Measurements from ENCODE around the gene ZNF521. TPM values are rescaled to one million over a fixed set of nuclear protein-coding genes. Genes with fewer than 3 reads are reported as not detected.

ZNF521 gene
- total RNA-seq, 4 donors from 2014 or later: 4.7 to 15.4 (median 7.7) TPM

DNA sequence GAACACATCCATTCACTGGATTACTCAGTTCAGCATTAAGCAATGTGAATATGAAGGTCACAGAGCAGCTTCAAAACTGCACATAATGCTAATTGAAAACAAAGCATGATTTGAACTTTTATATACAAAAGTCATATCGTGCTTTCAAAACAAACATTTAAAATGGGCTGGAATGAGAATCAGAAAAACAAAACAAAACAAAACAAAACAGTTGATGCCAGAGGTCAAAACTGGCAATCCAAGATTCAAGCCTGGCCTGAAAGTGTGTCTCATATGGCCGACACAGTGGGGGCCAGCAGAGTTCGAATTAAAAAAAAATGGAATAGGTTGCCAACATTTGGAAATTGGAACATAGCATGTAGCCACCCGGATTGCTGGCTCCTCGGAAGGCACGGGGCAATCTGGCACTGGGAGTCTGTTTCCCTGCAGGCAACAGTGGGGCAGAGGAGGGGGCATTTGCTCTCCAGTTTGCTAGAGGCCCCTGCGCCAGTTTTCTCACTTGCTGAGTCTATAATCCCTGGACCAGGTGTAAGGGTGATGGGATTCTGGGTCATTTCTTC is 294.4 kb downstream of the ZNF521 start:
- DNase-seq (ENCODE audit: low spot score in 2 of 2): no peak
- WGBS, 2 donors: 58 to 61% methylated on average over 7 of the region's 7 CpGs
- TF ChIP-seq, protein P1, sequence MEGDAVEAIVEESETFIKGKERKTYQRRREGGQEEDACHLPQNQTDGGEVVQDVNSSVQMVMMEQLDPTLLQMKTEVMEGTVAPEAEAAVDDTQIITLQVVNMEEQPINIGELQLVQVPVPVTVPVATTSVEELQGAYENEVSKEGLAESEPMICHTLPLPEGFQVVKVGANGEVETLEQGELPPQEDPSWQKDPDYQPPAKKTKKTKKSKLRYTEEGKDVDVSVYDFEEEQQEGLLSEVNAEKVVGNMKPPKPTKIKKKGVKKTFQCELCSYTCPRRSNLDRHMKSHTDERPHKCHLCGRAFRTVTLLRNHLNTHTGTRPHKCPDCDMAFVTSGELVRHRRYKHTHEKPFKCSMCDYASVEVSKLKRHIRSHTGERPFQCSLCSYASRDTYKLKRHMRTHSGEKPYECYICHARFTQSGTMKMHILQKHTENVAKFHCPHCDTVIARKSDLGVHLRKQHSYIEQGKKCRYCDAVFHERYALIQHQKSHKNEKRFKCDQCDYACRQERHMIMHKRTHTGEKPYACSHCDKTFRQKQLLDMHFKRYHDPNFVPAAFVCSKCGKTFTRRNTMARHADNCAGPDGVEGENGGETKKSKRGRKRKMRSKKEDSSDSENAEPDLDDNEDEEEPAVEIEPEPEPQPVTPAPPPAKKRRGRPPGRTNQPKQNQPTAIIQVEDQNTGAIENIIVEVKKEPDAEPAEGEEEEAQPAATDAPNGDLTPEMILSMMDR (IDR thresholded peaks at IDR 0.05): no peak
- no peak for TF ChIP-seq POLR2A (IDR thresholded peaks at IDR 0.05)
- intact Hi-C loops (cut with DNase I; ENCODE audit: low total_unique reads): no loop called here
- H3K4me3 ChIP-seq (ENCODE audit: low read depth, poor library complexity, severe bottlenecking): no peak overlapping the region

DNA sequence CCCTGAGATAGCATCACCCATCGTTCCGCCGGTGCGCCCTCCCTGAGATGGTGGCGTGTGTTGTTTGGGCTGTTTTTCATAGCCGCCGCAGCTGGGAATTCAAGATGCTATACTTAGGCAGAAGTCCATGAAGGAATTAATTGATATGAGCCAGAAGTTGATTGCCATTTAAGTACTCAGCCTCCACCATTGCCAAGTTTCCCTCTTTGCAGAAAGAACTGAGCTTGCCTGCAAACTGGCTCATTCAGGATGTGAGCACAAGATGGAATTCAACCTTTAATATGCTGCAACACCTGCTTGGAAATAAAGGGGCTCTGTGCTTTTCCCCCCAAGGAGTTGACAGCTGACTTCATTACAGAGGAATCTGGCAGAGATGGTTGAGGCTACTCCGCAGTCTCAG is 295.5 kb downstream of the ZNF521 start:
- no peak for DNase-seq (ENCODE audit: low spot score in 2 of 2)
- H3K4me3 ChIP-seq (ENCODE audit: low read depth, poor library complexity, severe bottlenecking): no peak overlapping the region
- no peak for TF ChIP-seq POLR2A (IDR thresholded peaks at IDR 0.05)
- TF ChIP-seq, protein P1 (IDR thresholded peaks at IDR 0.05): no peak
- intact Hi-C loops (cut with DNase I; ENCODE audit: low total_unique reads): no loop called here
- 46 to 66% methylated on average over 8 of the region's 8 CpGs for WGBS, 2 donors

DNA sequence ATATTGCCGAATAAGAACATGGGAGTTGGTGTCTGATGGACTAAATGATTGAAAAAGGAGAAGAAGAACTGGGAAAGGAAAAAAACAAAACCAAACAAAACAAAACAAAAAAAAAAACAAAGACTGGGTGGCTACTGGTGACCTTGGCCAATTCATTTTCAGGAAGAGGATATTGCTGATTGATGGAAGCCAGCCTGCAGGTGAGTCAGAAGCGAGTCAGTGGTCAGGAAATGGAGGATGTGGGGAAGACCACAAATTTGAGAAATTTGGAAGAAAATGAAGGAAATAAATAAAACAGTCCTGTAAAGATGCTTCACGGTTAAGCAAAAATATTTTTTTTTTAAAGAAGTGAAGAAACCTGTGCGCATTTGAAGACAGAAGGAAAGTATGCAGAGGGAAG is 296.9 kb downstream of the ZNF521 start:
- H3K4me3 ChIP-seq (ENCODE audit: low read depth, poor library complexity, severe bottlenecking): no peak overlapping the region
- intact Hi-C loops (cut with DNase I; ENCODE audit: low total_unique reads): no loop called here
- no peak for DNase-seq (ENCODE audit: low spot score in 2 of 2)
- 80 to 84% methylated on average over 4 of the region's 4 CpGs for WGBS, 2 donors
- no peak for TF ChIP-seq POLR2A (IDR thresholded peaks at IDR 0.05)
- TF ChIP-seq, protein P1 (IDR thresholded peaks at IDR 0.05): no peak

DNA sequence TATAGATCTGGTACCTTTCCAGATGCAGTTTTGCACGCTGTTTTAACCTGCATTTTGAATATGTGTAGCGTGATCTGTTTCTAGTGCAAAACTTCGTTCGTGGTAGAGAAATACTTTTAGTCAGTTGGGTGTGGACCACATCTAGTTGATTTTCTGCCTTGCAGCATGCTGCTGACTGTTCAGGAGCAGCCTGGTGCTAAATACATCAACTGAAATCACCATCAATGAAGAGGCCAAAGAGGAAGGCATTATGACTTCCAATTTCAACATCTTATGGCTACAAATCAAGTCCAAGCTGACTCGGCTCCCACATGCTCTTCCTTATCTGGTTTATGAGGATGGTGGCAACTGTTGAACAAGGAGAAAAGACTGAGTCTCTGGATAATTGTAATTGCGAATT is 298.5 kb downstream of the ZNF521 start:
- no peak overlapping the region for H3K4me3 ChIP-seq (ENCODE audit: low read depth, poor library complexity, severe bottlenecking)
- intact Hi-C loops (cut with DNase I; ENCODE audit: low total_unique reads): no loop called here
- 45 to 56% methylated on average over 6 of the region's 6 CpGs for WGBS, 2 donors
- TF ChIP-seq, protein P1 (IDR thresholded peaks at IDR 0.05): no peak
- TF ChIP-seq POLR2A (IDR thresholded peaks at IDR 0.05): no peak
- DNase-seq (ENCODE audit: low spot score in 2 of 2): no peak

DNA sequence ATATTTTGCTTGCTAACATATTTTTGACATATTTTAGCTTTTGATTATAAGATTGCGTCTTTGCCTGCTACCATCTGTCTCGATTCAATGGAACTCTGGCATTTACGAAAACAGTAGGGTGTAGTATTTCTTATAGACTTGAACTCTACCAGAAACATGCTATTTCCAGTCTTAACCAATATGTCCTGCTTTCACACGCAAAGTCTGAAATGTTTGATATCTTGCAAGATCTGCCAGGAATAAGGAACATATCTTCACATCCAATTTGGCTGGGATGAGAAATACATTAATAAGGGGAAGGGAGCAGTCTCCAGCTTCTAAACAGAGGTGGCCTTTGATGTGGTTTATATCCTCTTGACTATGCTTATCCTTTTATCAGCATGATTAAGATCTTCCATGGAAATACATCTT is 299.4 kb downstream of the ZNF521 start:
- TF ChIP-seq POLR2A (IDR thresholded peaks at IDR 0.05): no peak
- TF ChIP-seq, protein P1 (IDR thresholded peaks at IDR 0.05): no peak
- DNase-seq (ENCODE audit: low spot score in 2 of 2): no peak
- no peak overlapping the region for H3K4me3 ChIP-seq (ENCODE audit: low read depth, poor library complexity, severe bottlenecking)
- WGBS, 2 donors: 42 to 48% methylated on average over 4 of the region's 4 CpGs
- intact Hi-C loops (cut with DNase I; ENCODE audit: low total_unique reads): no loop called here

DNA sequence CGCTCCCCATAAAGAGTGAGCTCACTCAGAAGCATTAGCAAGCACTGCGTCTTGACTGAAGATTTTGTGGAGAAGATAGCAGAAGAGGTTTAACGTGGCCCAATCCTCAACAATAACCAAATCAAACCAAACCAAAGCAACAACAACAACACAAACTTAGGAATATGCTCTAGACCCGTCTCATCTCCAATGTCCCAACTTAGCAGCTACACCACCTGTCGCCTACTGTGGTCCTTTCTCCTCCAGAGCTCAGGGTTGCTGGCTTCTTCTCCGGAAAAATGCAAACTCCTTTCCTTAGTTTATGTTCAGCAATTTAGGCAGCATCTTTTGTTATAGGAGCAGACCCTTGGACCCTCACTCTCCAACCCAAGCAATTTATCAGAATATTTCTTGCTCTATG is 301.4 kb downstream of the ZNF521 start:
- no peak for TF ChIP-seq POLR2A (IDR thresholded peaks at IDR 0.05)
- TF ChIP-seq, protein P1 (IDR thresholded peaks at IDR 0.05): no peak
- intact Hi-C loops (cut with DNase I; ENCODE audit: low total_unique reads): no loop called here
- DNase-seq (ENCODE audit: low spot score in 2 of 2): no peak
- WGBS, 2 donors: 95 to 97% methylated on average over 6 of the region's 6 CpGs
- no peak overlapping the region for H3K4me3 ChIP-seq (ENCODE audit: low read depth, poor library complexity, severe bottlenecking)
